Suprapubic skin (tissue), 4 donors: Measurements from ENCODE around the gene NTM. TPM values are rescaled to one million over a fixed set of nuclear protein-coding genes. Genes with fewer than 3 reads are reported as not detected.

ENCODE experiments used
- DNase-seq, 2 donors: peaks; one replicate each; pipeline ENCODE4 v3.0.0-alpha.2; 2019; ENCODE audit warnings: low spot score in 2 of 2
- H3K27ac ChIP-seq: fragments of 200-600 bp; sonication (generic); one replicate; pipeline ENCODE4 v1.5.1; 2019
- H3K27me3 ChIP-seq: fragments of 200-600 bp; sonication (generic); one replicate; pipeline ENCODE4 v1.5.1; 2019
- H3K36me3 ChIP-seq: fragments of 200-600 bp; sonication (generic); one replicate; pipeline ENCODE4 v1.5.1; 2019
- H3K4me1 ChIP-seq: fragments of 200-600 bp; sonication (generic); one replicate; pipeline ENCODE4 v1.5.1; 2019
- H3K4me3 ChIP-seq: fragments of 200-600 bp; sonication (generic); one replicate; pipeline ENCODE4 v1.5.1; 2019; ENCODE audit warnings: mild to moderate bottlenecking
- H3K9me3 ChIP-seq: fragments of 200-600 bp; sonication (generic); one replicate; pipeline ENCODE4 v1.5.1; 2019
- CTCF ChIP-seq, 2 donors: fragments of 200-600 bp in 1 of 2; fragments of 450-650 bp in 1 of 2; sonication (generic) in 1 of 2; IDR thresholded peaks; one replicate each; pipeline ENCODE4 v1.5.1; 2016 to 2019; ENCODE audit warnings: antibody characterized with exemption in 2 of 2, mild to moderate bottlenecking in 1 of 2, moderate library complexity in 1 of 2
- EP300 ChIP-seq: sonication (generic); formaldehyde crosslinking; IDR thresholded peaks from one replicate; pipeline ENCODE4 v1.6.1; 2017; ENCODE audit warnings: antibody characterized with exemption
- POLR2A ChIP-seq, 2 donors: fragments of 450-650 bp; IDR thresholded peaks; one replicate each; pipeline ENCODE4 v1.6.1; 2017; ENCODE audit warnings: antibody characterized with exemption in 2 of 2, mild to moderate bottlenecking in 2 of 2, moderate library complexity in 2 of 2
- POLR2AphosphoS5 ChIP-seq, 3 donors: sonication (generic); formaldehyde crosslinking; IDR thresholded peaks; one replicate each; pipeline ENCODE4 v1.6.1; 2017; ENCODE audit warnings: antibody characterized with exemption in 3 of 3
- WGBS: methylation state at CpG from one replicate; pipeline ENCODE4 v1.1.5; 2018; 5-methylcytosine and 5-hydroxymethylcytosine counted together
- total RNA-seq, 4 donors: library from RNA; depleted of rRNA; stranded (reverse); fragments of >200 nt; gene quantifications; one replicate each; pipeline ENCODE4 v1.1.0, GENCODE V29; 2016

Gene NTM
- total RNA-seq, 4 donors from 2014 or later, result 0.19 to 19.1 (median 2.1) TPM

- H3K27me3 ChIP-seq, result no peaks in the 10 kb centered on the region
- DNase-seq, result no peak
- no peaks in the 10 kb centered on the region for H3K36me3 ChIP-seq
- H3K4me1 ChIP-seq, result no peaks in the 10 kb centered on the region
- H3K9me3 ChIP-seq, result peaks cover 21% of the 10 kb centered on the region
- WGBS, result 89% methylated on average over 5 of the region's 5 CpGs
- H3K4me3 ChIP-seq, result no peak overlapping the region
- TF ChIP-seq POLR2AphosphoS5 (IDR thresholded peaks at IDR 0.05) (no peak), CTCF (IDR thresholded peaks at IDR 0.05) (no peak), EP300 (no peak), POLR2A (IDR thresholded peaks at IDR 0.05) (no peak)
- H3K27ac ChIP-seq, result no peak overlapping the region
Measured at GRCh38 chr11:132082566-132082965, 712.2 kb downstream of the NTM start.

- Histone ChIP-seq H3K4me3 (no peak overlapping the region), H3K9me3 (peaks cover 21% of the 10 kb centered on the region), H3K4me1 (no peaks in the 10 kb centered on the region), H3K27me3 (no peaks in the 10 kb centered on the region), H3K36me3 (no peaks in the 10 kb centered on the region), H3K27ac (no peak overlapping the region)
- DNase-seq, result no peak
- TF ChIP-seq CTCF (IDR thresholded peaks at IDR 0.05), result no peak
- TF ChIP-seq EP300, result no peak
- no peak for TF ChIP-seq POLR2AphosphoS5 (IDR thresholded peaks at IDR 0.05)
- no peak for TF ChIP-seq POLR2A (IDR thresholded peaks at IDR 0.05)
Measured at GRCh38 chr11:132084433-132084832, 714.0 kb downstream of the NTM start.

DNA sequence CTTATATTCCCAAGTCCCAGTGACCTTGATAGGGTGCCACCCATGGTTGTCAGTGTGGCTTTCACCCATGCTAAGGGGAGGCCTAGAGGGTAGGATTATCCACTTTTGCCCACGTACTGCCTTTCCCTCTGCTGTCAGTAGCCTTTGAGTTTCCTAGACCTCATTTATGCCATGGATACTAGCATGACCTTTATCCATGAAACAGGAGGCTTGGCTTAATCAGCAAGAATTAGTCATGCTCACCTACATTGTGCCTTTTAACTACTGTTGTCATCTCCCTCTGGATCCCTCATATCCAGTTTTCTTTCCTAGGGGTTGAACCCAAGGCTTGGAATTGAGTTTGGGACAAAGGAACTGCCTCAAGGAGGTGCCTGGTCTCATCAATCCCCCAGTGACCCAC, 716.7 kb downstream of the NTM start:
- no peak overlapping the region for H3K4me3 ChIP-seq
- no peaks in the 10 kb centered on the region for H3K4me1 ChIP-seq
- no peak overlapping the region for H3K27ac ChIP-seq
- peaks cover 23% of the 10 kb centered on the region for H3K9me3 ChIP-seq
- no peak for DNase-seq
- no peaks in the 10 kb centered on the region for H3K36me3 ChIP-seq
- H3K27me3 ChIP-seq, result no peaks in the 10 kb centered on the region
- WGBS, result 83% methylated on average over 1 of the region's 1 CpG
- no peak for TF ChIP-seq EP300
- TF ChIP-seq POLR2AphosphoS5 (IDR thresholded peaks at IDR 0.05), result no peak
- TF ChIP-seq CTCF (IDR thresholded peaks at IDR 0.05), result no peak
- TF ChIP-seq POLR2A (IDR thresholded peaks at IDR 0.05), result no peak

DNA sequence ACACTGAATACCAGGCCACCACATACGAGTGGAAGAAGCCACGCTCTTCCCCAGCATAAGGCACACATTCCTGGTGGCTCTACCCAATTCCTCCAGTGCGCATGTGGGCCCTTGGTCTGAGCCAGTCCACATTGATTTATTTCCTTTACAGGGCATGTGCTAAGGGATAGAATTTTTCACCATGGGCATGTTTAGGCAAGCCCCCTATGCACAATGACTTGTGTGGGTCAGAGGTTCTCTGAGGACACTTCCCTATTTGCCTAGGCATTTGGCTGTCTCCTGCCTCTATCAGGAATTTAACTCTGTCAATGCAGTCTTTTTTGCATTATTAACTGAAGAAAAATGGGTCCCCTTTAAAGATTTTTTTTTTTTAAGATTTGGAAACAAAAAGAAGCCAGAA, 718.1 kb downstream of the NTM start:
- WGBS, result 82% methylated on average over 3 of the region's 3 CpGs

DNA sequence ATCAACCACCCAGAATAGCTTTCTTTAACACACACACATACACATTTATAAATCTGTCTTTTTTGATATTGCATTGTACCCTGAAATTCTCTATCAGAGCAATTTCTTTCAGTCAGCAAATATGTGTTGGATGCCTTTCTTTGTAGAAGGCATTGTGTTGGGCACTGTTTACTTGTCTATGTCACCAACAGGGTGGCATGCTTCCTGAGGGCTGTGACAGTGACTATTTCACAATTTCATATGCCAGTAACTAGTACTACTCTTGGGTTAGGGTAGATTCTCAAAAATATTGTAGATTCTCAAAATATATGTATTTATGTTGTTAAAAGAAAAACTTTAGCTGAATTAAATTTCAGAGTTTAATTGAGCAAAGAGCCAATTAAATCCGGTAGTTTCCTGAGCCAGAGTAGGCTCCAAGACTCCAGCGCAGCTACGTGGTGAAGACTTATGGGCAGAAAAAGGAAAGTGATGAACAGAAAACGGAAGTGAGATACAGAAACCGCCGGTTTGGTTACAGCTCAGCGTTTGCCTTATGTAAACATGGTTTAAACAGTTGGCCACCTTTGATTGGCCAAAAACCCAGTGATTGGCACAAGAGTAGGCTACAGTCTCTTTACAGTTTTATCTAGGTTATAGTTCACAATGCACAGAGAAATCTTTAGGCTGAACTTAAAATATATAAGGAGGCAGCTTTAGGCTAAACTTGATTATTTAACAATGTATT, 723.3 kb downstream of the NTM start:
- WGBS, result 87% methylated on average over 7 of the region's 7 CpGs
- no peak for DNase-seq
- H3K4me3 ChIP-seq, result no peak overlapping the region
- no peaks in the 10 kb centered on the region for H3K4me1 ChIP-seq
- H3K27me3 ChIP-seq, result no peaks in the 10 kb centered on the region
- no peak for TF ChIP-seq POLR2A (IDR thresholded peaks at IDR 0.05)
- no peak for TF ChIP-seq POLR2AphosphoS5 (IDR thresholded peaks at IDR 0.05)
- TF ChIP-seq EP300, result no peak
- TF ChIP-seq CTCF (IDR thresholded peaks at IDR 0.05), result no peak
- peaks cover 3% of the 10 kb centered on the region for H3K9me3 ChIP-seq
- H3K36me3 ChIP-seq, result no peaks in the 10 kb centered on the region
- no peak overlapping the region for H3K27ac ChIP-seq

More for the DNA sequence above, 718.1 kb downstream of the NTM start:
- H3K36me3 ChIP-seq, result no peaks in the 10 kb centered on the region
- no peak overlapping the region for H3K27ac ChIP-seq
- H3K27me3 ChIP-seq, result no peaks in the 10 kb centered on the region
- no peak for DNase-seq
- H3K4me3 ChIP-seq, result no peak overlapping the region
- no peaks in the 10 kb centered on the region for H3K4me1 ChIP-seq
- peaks cover 23% of the 10 kb centered on the region for H3K9me3 ChIP-seq
- no peak for TF ChIP-seq POLR2AphosphoS5 (IDR thresholded peaks at IDR 0.05)
- no peak for TF ChIP-seq EP300
- TF ChIP-seq POLR2A (IDR thresholded peaks at IDR 0.05), result no peak
- no peak for TF ChIP-seq CTCF (IDR thresholded peaks at IDR 0.05)
